Panc1 (cell line): Measurements from ENCODE around the gene SHANK1. TPM values are rescaled to one million over a fixed set of nuclear protein-coding genes. Genes with fewer than 3 reads are reported as not detected.

Experiments
- ATAC-seq: fragments of 200-7000 bp; cut with Tn5 transposase; 2 replicates; pipeline ENCODE4 v1.9.1; 2020; ENCODE audit warnings: mild to moderate bottlenecking, moderate library complexity
- BruUV-seq: library from RNA; stranded (reverse); fragments of 400-500 nt; replicated peaks from 2 replicates; lab custom pipeline; 2021; lab: Mats Ljungman, UMichigan
- CTCF ChIA-PET: fragments of 300-600 bp; sonication (Branson Sonifier 250); formaldehyde crosslinking; loops from one replicate; lab custom pipeline; 2022; ENCODE audit warnings: antibody characterized with exemption; lab: Charles Lee
- POLR2A ChIA-PET: fragments of 300-600 bp; sonication (Branson Sonifier 250); formaldehyde crosslinking; loops from one replicate; lab custom pipeline; 2022; ENCODE audit warnings: antibody characterized with exemption; lab: Charles Lee
- DNase-seq: peaks from one replicate; pipeline ENCODE4 v3.0.0-alpha.2; 2010; ENCODE audit warnings: low read depth, low spot score
- H3K27ac ChIP-seq: 2 replicates; pipeline ENCODE4 v1.5.1; 2011; ENCODE audit warnings: mild to moderate bottlenecking, low read length, inconsistent platforms
- H3K27me3 ChIP-seq: fragments of 200-500 bp; sonication (Bioruptor generic); 2 replicates; pipeline ENCODE4 v1.6.0; 2014; ENCODE audit warnings: low read length, inconsistent platforms; ENCODE audit not compliant: control insufficient read depth, insufficient read depth
- H3K36me3 ChIP-seq: fragments of 200-500 bp; sonication (Bioruptor generic); 2 replicates; pipeline ENCODE4 v1.5.1; 2014; ENCODE audit warnings: inconsistent platforms, mild to moderate bottlenecking, low read length, moderate library complexity; ENCODE audit not compliant: control insufficient read depth, insufficient read depth
- H3K4me1 ChIP-seq: 2 replicates; pipeline ENCODE4 v1.5.1; 2011; ENCODE audit warnings: inconsistent platforms, mild to moderate bottlenecking, low read length, moderate library complexity; ENCODE audit not compliant: control insufficient read depth, insufficient read depth
- H3K4me3 ChIP-seq, 2 experiments: 2 replicates each; pipeline ENCODE4 v1.5.1; 2011 to 2012; ENCODE audit warnings: low read depth in 2 of 2, low read length in 2 of 2, mild to moderate bottlenecking in 2 of 2, inconsistent platforms in 1 of 2, moderate library complexity in 1 of 2
- H3K9me3 ChIP-seq: fragments of 200-500 bp; sonication (Bioruptor generic); 2 replicates; pipeline ENCODE4 v1.5.1; 2014; ENCODE audit warnings: low read depth, mild to moderate bottlenecking, inconsistent platforms, low read length, moderate library complexity; ENCODE audit not compliant: control insufficient read depth, insufficient read depth
- POLR2AphosphoS5 ChIP-seq: IDR thresholded peaks from 2 replicates; pipeline ENCODE4 v1.6.1; 2012; ENCODE audit warnings: mild to moderate bottlenecking, low read depth, low read length, moderate library complexity
- SIN3A ChIP-seq: IDR thresholded peaks from 2 replicates; pipeline ENCODE4 v1.6.1; 2012; ENCODE audit warnings: low read depth, mild to moderate bottlenecking, low read length, moderate library complexity, borderline replicate concordance; ENCODE audit not compliant: insufficient read depth
- in situ Hi-C: cut with HindIII; loops from 2 replicates; pipeline ENCODE4 v1.10.0; 2016; ENCODE audit warnings: low sequenced_read_pairs, low pct_unique_long_range_greater_than_20kb
- intact Hi-C: fragments of 100-400 bp; cut with micrococcal nuclease; formaldehyde crosslinking; loops from one replicate; pipeline ENCODE4 v1.10.0; 2022; ENCODE audit not compliant: unreplicated experiment
- total RNA-seq: library from RNA; stranded (reverse); gene quantifications from one replicate; pipeline ENCODE4 v1.2.1, GENCODE V29; 2021; ENCODE audit not compliant: unreplicated experiment
- TF ChIP-seq, protein P1 (sequence below): fragments of 450-650 bp; IDR thresholded peaks from 2 replicates; pipeline ENCODE4 v1.5.1; 2017; ENCODE audit warnings: mild to moderate bottlenecking

Gene SHANK1
- total RNA-seq, 1 experiment from 2014 or later = not detected

DNA sequence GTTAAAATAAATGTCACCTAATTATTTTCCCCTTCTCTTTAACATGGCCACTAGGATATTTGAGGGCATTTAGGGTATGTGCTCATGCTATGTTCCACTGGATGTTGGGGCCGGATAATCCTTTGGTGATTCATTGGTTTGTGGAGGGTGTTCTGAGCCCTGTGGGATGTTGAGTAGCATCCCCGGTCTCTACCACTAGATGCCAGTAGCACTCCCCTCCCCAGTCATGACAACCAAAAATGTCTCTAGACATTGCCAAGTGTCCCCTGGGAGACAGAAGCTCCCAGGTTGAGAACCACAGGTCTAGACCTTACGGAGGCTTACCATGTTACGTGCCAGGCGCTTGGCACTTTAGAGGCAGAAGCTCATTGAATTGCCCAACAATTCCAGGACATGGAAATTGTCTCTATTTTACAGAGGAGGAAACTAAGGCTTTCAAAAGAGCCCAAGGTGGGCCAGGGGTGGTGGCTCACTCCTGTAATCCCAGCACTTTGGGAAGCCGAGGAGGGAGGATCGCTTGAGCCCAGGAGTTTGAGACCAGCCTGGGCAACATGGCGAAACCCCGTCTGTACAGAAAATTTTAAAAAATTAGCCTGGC, 14.1 kb downstream of the SHANK1 start:
- H3K27ac ChIP-seq = no peak overlapping the region
- peak; percentile 87 for ATAC-seq
- intact Hi-C loops = loop anchor here (5.0 kb wide), 1 partner anchor 77 kb away; no protein-coding TSS in a partner anchor
- no peaks in the 10 kb centered on the region for H3K27me3 ChIP-seq
- no peaks in the 10 kb centered on the region for H3K9me3 ChIP-seq
- no peaks in the 10 kb centered on the region for H3K4me1 ChIP-seq
- ChIA-PET POLR2A (no interaction called here), CTCF (interaction anchor here (0.6 kb wide), 2 partner anchors 13 to 73 kb away, joined by 3 read pairs; no protein-coding TSS in a partner anchor)
- in situ Hi-C loops = no loop called here
- no peak overlapping the region for H3K4me3 ChIP-seq
- no peaks in the 10 kb centered on the region for H3K36me3 ChIP-seq
- no TSS peak for BruUV-seq
- no peak for TF ChIP-seq POLR2AphosphoS5
- TF ChIP-seq, protein P1, sequence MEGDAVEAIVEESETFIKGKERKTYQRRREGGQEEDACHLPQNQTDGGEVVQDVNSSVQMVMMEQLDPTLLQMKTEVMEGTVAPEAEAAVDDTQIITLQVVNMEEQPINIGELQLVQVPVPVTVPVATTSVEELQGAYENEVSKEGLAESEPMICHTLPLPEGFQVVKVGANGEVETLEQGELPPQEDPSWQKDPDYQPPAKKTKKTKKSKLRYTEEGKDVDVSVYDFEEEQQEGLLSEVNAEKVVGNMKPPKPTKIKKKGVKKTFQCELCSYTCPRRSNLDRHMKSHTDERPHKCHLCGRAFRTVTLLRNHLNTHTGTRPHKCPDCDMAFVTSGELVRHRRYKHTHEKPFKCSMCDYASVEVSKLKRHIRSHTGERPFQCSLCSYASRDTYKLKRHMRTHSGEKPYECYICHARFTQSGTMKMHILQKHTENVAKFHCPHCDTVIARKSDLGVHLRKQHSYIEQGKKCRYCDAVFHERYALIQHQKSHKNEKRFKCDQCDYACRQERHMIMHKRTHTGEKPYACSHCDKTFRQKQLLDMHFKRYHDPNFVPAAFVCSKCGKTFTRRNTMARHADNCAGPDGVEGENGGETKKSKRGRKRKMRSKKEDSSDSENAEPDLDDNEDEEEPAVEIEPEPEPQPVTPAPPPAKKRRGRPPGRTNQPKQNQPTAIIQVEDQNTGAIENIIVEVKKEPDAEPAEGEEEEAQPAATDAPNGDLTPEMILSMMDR = peak; percentile 81
- peak; percentile 42 for DNase-seq

DNA sequence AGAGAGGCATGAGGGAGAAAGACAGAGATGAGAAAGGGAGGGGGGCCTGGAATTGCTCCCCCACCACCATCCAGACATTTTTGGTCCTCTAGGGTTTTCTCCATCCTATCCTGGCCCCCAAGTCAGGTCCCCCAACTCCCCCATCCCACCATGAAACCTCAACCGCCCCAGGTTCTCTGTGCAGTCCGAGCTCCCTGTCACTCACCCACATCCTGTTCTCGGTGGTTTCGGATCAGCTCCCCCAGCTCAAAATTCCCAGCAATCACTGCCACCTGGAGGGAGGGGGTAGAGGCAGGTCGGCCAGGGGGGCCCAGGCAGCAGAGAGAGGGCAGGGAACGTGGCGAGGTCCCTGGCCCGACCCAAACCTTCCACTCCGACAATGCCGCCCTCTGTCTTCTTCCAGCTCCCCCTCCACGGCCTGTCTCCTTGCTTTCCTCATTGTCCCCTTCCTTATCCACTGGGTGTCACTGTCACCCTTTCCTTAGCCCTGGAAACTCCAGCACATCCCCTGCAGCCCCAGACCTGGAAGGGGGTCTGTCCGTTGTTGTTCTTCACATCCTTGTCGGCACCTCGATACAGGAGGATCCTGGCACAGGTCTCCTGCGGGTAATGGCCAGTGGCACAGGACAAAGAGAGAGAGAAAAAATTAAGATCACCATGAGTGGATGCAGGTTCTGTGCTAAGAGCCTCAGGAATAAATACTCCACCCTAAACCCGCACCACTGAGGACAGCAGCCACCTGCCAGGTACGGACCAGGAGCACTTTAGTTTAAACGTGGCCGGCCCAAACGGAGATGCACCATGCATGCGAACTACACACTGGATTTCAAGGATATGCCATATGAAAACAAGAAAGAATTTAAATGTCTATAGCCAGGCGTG, 15.4 kb downstream of the SHANK1 start:
- no peak overlapping the region for H3K27ac ChIP-seq
- DNase-seq = no peak
- ChIA-PET CTCF (interaction anchor here (0.6 to 1.2 kb wide), 5 partner anchors 31 to 218 kb away, joined by 3 to 4 read pairs (median 3); no protein-coding TSS in a partner anchor), POLR2A (interaction anchor here (0.6 to 0.7 kb wide), 2 partner anchors 47 to 195 kb away, joined by 3 to 5 read pairs; no protein-coding TSS in a partner anchor)
- TF ChIP-seq SIN3A = no peak
- no peak for TF ChIP-seq POLR2AphosphoS5
- TF ChIP-seq, protein P1 = peak; percentile 69
- in situ Hi-C loops (no loop called here), intact Hi-C loops (no loop called here)
- no peak overlapping the region for H3K4me3 ChIP-seq
- no peaks in the 10 kb centered on the region for H3K9me3 ChIP-seq
- no TSS peak for BruUV-seq
- no peaks in the 10 kb centered on the region; the same call in 1 of the 2 replicates for H3K27me3 ChIP-seq
- ATAC-seq = 0 out of 2 replicates have a peak, but pooled peaks have one; percentile 74
- no peaks in the 10 kb centered on the region for H3K4me1 ChIP-seq
- H3K36me3 ChIP-seq = no peaks in the 10 kb centered on the region
